Astrocyte (in vitro differentiated cells and primary cell): ENCODE results near the gene AQP3.

Experiments
- EZH2 ChIP-seq: IDR thresholded peaks from 2 replicates; pipeline ENCODE4 v1.6.1; 2012; ENCODE audit warnings: mild to moderate bottlenecking, low read length, inconsistent platforms; ENCODE audit not compliant: insufficient read depth
- TF ChIP-seq, protein P1 (sequence below): IDR thresholded peaks from 2 replicates; pipeline ENCODE4 v1.5.1; 2011; ENCODE audit warnings: low read depth, mild to moderate bottlenecking, inconsistent platforms, low read length, moderate library complexity; ENCODE audit not compliant: insufficient read depth

DNA sequence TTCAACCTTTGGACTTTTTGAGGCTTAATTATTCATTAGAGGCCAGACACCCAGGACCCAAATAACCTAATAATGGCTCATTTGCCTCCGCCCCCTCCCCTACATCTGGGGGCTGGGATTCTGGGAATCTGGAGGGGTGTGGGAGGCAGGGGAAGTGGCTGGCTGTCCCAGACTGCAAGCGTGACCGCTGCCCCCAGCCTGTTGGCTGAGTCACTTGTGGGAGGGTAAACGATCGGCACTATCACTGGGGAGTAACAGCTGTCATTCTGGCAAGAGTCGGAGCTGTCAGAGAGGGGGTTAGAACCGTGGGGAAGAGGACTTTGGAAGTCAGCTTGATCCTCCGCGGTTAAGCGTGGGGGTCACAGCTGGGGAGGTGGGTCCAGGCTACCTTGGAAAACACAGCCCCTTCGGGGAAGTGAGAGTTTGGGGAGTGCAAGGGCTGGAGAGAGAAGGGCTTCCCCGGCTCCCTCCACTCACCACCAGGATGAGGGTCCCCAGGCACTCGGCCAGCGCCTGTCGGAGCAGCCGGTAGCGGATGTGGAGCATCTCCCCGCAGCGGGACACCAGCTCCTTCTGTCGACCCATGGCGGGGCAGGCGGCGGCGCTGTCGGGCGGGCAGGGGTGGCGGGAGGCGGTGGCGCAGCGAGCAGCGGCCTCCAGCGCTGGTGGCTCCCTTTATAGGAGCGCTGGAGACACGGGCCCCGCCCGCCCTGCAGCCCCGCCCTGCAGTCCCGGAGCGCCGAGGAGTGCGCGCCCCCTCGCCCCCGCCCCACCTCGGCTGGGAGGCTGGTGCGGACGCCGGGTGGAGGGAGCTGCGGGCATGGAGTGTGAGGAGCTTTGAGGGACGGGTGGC is at the start of gene AQP3:
- TF ChIP-seq EZH2: no peak
- TF ChIP-seq, protein P1, sequence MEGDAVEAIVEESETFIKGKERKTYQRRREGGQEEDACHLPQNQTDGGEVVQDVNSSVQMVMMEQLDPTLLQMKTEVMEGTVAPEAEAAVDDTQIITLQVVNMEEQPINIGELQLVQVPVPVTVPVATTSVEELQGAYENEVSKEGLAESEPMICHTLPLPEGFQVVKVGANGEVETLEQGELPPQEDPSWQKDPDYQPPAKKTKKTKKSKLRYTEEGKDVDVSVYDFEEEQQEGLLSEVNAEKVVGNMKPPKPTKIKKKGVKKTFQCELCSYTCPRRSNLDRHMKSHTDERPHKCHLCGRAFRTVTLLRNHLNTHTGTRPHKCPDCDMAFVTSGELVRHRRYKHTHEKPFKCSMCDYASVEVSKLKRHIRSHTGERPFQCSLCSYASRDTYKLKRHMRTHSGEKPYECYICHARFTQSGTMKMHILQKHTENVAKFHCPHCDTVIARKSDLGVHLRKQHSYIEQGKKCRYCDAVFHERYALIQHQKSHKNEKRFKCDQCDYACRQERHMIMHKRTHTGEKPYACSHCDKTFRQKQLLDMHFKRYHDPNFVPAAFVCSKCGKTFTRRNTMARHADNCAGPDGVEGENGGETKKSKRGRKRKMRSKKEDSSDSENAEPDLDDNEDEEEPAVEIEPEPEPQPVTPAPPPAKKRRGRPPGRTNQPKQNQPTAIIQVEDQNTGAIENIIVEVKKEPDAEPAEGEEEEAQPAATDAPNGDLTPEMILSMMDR: no peak
